Stimulated activated CD4-positive, alpha-beta T cell treated with anti-CD3 and anti-CD28 coated beads, TNF-alpha, amount 100 ng/mL, for 48 hours (primary cell): Measurements from ENCODE around the gene TNFRSF12A.
"Not testable (repeated sequence)": the region's sequence is repeated elsewhere in the genome, so short reads cannot be mapped to it uniquely, and the experiment has no call there.

Experiments used
- DNase-seq, 3 donors: peaks; one replicate each; pipeline ENCODE4 v3.0.0-alpha.2; 2020; ENCODE audit warnings: low read depth in 3 of 3

Gene TNFRSF12A

GRCh38 chr16:3065742-3066439, 45.7 kb downstream of the TNFRSF12A start:
- no peak for DNase-seq

GRCh38 chr16:3066440-3066748, 46.2 kb downstream of the TNFRSF12A start:
- no peak for DNase-seq

- no peak for DNase-seq
Measured at GRCh38 chr16:3068487-3068886, 48.3 kb downstream of the TNFRSF12A start.

GRCh38 chr16:3069146-3069545, 49.0 kb downstream of the TNFRSF12A start:
- not testable (repeated sequence) for DNase-seq

- DNase-seq = no peak
Measured at GRCh38 chr16:3070608-3071111, 50.5 kb downstream of the TNFRSF12A start.

- no peak for DNase-seq
Measured at GRCh38 chr16:3071655-3072054, 51.5 kb downstream of the TNFRSF12A start.
